Superior temporal gyrus (tissue), 1 donor: ENCODE measurements around the gene MEIS3.
"Not testable (repeated sequence)": the region's sequence is repeated elsewhere in the genome, so short reads cannot be mapped to it uniquely, and the experiment has no call there.

Experiments
- DNase-seq: peaks from one replicate; pipeline ENCODE4 v3.0.0-alpha.2; 2016; ENCODE audit errors: extremely low spot score

The MEIS3 gene

DNA sequence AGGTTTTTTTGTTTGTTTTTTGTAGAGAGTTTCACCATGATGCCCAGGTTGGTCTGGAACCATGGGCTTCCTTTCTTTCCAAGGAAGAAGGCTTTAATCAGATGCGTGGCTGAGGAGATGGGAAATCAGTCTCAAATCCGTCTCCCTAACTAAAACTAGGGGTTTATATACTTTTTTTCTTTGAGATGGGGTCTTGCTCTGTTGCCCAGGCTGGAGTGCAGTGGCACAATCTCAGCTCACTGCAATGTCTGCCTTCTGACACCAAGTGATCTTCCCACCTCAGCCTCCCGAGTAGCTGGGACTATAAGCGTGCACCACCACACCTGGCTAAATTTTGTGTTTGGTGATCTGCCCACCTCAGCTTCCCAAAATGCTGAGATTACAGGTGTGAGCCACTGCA lies 34.8 kb downstream of the MEIS3 start:
- not testable (repeated sequence) for DNase-seq

DNA sequence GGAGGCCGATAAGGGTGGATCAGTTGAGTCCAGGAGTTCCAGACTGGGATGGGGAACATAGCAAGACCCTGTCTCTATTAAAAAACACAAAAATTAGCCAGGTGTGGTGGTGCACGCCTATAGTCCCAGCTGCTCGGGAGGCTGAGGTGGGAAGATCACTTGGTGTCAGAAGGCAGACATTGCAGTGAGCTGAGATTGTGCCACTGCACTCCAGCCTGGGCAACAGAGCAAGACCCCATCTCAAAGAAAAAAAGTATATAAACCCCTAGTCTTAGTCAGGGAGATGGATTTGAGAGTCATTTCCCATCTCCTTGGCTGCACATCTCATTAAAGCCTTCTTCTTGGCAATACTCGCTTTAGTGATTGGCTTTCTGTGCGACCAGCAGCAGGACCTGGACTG lies 35.4 kb downstream of the MEIS3 start:
- not testable (repeated sequence) for DNase-seq

DNA sequence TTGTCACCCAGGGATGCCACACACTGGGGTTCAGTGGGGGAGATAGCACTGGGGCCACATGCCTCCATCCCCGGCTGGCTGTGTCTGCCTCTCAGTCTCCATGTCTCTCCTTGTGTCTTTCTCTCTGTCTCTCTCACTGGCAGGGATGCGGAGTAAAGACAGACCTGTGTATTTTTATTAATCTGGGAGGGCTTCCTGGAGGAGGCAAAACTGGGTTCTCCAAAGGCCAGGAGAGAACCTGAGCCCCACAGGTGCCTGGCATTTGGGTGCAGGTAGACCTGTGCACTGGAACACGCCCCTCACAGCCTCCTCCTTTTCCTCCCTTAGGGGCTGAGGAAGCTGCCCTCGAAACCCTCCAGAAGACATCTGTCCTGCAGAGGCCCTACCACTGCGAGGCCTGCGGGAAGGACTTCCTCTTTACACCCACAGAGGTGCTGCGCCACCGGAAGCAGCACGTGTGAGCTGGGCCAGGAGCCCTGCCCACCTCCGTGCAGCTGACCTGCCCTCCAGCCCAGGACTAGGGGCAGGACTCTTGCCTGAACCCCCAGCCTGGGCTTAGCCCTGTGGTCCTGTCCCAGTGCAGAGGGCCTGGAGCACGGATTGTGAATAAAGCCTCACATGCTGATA lies 37.6 kb downstream of the MEIS3 start:
- DNase-seq = no peak

DNA sequence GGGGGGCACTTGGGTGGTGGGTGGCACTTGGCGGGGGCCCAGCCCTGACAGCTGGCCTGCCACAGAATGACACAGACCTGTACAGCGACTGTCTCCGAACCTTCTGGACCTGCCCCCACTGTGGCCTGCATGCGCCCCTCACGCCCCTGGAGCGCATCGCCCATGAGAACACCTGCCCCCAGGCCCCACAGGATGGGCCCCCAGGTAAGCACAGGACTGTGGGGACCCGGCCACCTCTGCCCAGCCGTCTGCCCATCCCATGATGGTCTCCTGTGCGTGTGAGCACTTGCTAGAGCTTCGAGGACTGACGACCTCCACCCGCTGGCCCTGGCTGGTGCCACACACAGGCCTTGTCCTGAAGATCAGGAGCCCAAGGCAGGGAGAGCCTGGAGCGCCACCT lies 38.2 kb downstream of the MEIS3 start:
- DNase-seq = no peak

DNA sequence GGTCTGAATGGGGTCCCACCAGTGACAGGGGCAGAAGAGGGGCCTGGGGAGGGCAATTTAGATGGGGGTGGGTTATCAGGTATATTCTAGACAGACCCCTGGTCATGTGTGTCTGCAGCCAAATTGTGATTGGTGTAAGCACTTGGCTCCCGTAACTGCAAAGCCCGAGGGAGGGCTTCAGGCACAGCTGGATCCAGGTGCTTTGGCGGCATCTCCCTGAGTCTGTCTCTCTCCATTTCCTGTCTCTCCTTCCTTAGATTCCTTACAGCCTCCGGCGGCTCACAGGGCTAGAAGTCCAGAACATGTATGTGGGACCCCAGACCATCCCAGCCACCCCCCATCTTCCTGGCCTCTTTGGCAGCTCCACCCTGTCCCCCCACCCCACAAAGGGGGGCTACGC lies 38.8 kb downstream of the MEIS3 start:
- DNase-seq = no peak

DNA sequence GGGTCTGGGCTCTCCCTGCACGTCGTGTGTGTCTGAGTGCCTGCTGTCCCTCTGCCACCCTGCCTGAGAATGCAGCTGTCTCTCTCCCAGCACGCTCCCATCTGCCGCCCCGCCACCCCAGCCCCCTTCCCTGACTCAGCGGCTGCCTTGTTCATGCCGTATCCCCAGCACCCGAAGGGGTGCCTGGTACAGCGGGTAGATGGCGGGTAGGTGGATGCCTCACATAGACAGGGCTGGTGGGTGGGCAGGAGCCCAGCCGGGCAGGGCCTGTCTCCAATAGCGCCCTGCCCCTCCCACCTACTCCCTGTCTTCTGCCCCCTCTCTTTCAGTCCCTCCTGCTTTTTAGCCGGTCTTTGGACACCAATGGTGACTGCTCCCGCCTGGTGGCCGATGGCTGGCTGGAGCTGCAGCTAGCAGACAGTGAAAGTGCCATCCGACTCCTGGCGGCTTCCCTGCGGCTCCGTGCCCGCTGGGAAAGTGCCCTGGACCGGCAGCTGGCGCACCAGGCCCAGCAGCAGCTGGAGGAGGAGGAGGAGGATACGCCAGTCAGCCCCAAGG lies 39.9 kb downstream of the MEIS3 start:
- DNase-seq = peak; percentile 71

DNA sequence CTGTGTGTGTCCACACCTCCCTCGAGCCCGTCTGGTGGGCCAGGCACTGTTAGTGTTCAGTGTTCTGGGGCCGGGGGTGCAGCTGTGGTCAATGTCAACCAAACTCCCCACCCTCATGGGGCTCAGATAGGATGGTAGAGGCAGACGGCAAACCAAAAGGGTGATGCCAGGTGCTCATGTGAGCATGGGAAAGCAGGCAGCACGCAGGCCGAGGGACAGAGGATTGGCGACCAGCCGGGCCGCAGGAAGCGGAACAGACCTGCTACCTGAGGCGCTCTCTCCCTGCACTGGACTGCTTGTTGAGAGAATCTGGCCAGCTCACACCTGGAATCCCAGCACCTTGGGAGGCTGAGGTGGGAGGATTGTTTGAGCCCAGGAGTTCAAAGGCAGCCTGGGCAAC lies 41.1 kb downstream of the MEIS3 start:
- no peak for DNase-seq

DNA sequence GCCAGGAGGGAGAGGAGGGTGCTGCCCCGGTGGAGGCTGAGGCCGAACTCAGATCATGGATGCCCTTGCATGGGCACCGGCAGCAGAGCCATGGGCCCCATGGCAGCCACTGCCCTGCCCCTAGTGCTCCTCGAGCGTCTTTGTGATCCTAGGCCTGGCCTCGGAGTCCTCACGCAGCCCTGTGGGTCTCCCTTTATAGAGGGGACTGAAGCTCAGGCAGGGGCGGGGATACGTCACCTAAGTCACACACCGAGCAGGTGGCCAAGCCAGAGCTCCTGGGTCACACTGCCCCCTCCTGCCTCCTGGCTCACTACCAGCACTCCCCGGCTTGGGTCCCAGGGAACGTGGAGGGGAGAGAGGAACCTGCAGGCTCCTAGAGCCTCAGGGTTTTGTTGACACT lies 41.5 kb downstream of the MEIS3 start:
- no peak for DNase-seq

DNA sequence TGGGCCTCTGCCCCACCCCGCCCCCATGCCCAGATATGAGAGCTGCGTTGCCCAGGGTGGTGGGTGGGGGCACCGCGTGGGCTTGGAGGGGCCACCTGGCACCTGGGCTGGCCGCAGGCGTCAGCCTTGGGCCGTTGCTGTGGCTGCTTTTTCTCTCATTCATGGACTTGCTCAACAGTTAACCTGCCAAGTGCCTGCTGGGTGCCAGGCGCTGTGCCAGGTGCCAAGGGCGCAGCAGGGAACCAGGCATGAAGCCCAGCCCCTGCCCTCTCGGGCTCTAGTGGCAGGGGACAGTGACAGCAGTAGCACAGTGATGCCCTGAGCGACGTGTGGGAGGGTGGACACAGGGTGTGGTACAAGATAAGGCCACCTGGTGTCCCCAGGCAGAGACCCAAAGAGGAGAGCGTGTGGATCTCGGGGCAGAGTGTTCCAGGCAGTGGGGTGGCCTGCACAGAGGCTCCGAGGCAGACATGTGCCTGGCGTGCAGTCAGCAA lies 42.1 kb downstream of the MEIS3 start:
- no peak for DNase-seq

DNA sequence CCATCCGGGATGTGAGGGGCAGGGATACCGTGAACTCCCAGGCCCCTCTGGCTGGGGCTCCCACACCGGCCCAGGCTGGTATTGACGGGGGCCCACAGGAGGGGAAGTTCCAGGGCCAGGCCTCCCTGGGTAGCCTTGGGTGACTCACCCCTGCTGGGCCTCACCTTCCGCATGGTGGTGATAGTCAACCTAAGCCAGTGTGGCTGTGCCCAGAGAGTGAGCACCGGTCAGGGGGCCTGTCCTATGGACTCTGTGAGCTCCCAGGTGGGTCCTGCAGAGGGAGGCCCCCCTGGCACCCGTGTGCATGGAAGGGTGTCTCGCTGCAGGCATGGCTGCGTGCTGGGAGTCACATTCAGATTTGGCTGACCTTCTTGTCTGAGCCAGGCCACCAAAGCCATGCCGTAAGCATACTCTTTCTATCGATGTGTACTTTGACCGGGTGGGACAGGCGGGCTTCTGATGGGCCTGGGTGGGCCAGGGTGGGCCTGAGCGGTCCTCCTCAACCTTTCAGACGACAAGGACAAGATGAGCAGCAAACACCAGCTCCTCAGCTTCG lies 42.7 kb downstream of the MEIS3 start:
- DNase-seq = no peak

DNA sequence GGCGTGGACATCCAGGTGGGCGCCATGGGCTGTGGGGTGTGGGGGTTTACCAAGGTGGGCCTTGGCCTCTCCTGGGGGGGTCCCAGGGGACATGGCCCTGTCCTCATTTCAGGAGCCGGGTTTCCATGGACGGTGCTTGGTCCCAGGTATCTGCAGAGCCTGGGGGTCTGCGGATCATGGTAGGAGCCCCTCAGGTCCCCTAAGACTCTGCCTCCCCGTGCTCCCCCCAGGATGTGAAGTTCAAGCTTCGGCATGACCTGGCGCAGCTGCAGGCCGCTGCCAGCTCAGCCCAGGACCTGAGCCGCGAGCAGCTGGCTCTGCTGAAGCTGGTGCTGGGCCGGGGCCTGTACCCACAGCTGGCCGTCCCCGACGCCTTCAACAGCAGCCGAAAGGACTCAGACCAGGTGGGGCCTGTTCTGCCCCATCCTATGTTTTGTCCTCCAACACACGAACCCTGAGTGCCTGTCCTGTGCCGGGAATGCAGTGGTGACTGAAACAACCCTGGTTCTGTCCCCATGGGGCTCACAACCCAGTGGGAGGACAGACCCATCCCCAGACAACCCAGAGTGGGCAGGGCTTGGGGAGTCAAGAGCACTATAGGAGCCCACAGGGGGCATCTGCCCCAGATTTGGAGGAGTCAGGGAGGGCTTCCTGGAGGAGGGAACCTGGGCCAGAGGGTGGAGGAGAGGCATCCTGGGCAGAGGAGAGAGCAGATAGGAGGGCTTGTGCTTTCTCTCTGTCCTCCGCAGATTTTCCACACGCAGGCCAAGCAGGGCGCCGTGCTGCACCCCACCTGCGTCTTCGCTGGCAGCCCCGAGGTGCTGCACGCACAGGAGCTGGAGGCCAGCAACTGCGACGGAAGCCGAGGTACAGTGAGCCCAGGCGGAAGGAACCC lies 43.4 kb downstream of the MEIS3 start:
- no peak for DNase-seq

DNA sequence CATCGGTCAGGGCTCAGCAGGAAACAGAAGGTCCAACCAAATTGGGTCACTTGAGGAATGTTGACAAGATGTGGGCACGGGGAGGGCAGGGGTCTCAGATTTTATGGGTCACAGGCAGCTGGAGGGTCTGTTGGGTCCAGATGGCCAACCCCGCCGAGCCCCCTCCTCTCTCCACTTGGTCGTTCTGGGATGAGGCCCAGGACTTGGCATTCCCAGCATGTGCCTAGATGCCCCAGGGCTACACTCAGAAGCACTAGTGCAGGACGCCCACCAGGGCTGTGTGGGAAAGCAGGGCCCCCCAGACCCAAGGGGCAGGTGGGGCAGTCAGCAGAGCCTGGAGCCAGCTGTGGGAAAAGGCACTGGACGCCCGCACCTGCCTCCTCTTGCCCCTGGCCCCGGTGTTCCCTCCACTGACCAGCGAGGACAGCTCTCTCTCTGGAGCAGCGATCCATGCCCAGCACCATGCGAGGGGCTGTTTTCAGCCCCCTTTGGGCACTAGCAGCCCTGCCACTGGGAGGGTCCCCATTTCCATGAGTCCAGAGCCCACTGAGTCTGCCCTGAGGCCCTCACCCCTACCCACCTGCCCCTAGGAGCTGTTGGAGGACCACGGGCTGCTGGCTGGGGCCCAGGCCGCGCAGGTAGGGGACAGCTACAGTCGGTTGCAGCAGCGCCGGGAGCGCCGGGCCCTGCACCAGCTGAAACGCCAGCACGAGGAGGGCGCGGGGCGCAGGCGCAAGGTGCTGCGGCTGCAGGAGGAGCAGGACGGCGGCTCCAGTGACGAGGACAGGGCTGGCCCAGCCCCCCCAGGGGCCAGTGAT lies 44.2 kb downstream of the MEIS3 start:
- DNase-seq = no peak

DNA sequence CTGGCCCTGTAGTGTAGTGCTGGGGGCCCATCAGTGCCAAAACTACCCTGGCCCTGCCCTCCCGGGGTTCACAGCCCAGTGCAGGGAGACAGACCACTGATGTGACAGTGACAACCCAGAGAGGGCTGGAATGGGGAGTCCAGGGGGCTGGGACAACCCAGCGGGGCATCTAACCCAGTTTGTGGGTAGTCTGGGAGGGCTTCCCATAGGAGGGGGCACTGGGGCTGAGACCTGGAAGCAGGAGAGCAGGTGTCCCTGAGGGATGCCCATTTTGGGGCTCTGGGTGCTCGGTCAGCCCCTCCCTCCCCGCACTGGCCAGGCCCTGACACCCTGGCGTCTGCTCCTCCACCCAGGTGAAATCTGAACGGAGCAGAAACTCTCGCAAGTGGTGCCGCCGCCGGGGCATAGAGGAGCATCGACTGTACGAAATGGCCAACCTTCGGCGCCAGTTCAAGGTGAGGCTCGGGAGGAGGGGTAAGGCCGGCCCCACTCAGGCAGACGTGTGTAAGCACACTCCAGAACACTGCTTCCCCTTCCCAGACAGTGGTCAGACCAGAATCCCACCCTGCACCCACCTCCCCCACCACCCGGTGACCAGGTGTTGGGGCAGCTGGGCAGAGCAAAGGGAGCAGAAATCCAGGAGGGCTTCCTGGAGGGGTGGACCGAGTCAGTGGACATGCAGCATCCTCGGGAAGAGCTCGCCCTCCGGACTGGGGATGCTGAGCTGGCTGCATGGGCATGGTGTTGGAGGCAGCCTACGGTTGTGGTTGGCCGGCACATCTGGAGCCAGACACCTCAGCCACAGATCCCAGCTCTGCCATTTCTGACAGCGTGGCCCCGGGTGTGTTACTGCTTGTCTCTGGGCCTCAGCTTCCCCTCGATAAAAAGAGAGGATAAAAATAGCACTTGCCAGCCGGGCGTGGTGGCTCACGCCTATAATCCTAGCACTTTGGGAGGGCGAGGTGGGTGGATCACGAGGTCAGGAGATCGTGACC lies 45.8 kb downstream of the MEIS3 start:
- DNase-seq = no peak

DNA sequence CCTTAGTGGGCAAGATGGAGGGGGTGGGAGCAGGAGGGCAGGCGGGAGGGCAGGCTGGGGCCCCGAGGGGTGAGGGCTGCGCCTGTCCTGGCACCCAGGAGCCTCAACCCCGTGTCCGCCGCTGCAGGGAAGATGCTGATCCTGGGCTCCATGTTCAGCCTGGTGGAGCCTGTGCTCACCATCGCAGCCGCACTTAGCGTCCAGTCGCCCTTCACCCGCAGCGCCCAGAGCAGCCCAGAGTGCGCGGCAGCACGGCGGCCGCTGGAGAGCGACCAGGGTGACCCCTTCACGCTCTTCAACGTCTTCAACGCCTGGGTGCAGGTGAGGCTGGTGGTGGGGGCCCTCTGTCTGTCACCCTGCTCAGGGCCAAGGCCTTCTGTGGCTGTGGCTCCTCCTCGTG lies 46.7 kb downstream of the MEIS3 start:
- no peak for DNase-seq

DNA sequence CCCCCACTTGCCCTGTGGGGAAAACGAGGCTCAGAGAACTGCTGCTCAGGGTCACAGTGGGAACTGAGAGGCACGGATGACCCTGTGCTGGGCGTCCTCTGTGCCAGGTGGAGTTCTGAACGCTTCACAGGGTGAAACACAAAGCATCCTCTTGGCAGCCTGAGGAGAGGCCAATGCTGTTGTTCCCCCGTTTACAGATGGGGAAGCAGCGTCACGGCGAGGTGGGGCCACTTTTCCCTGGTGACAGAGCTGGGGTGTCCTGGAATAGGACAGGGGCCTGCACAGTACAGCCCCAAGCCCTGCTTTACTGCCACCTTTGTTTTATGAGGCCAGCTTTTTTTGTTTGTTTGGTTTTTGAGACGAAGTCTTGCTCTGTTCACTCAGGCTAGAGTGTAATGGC lies 48.1 kb downstream of the MEIS3 start:
- no peak for DNase-seq

DNA sequence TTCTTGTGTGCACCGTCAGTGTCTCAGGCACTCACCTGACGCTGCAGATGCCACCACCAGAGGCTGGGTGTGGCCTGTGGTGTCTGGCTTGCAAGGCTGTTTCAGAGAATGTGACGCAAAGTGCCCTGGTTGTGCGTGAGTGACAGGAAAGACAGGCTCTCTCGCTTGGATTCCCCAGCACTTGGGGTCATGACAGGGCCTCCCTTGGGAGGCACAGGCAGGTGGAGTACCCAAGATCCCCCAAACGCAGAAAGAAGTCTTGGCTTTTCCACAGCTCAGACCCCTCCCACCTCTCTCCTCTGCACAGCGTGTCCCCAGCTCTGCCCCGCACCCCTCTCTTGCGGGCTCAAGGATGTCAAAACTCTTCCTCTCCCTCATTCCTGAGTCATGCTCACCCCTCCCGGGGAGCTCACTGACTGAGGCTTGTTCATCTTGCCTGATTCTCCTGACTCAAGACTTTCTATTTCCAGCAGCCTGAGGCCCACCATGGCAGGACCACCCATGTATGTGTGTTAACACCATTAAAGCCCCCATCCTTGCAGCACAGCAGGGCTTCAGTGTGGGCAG lies 49.2 kb downstream of the MEIS3 start:
- peak; percentile 25 for DNase-seq

DNA sequence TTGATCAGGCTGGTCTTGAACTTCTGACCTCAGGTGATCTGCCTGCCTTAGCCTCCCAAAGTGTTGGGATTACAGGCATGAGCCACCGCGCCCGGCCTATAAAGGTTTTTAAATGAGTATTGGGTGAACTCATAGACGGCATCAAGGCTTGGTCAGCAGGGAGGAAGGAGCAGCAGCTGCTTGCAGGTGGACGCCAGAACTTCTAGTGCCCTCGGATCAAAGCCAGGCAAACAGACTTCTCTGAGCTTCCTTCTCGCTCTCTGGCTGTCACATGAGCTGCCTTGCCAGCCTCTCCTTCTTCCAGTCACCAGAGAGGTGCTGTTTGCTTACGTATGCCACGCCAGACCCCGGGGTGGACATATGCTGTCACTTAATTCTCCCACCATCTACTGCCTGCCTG lies 53.9 kb downstream of the MEIS3 start:
- not testable (repeated sequence) for DNase-seq

DNA sequence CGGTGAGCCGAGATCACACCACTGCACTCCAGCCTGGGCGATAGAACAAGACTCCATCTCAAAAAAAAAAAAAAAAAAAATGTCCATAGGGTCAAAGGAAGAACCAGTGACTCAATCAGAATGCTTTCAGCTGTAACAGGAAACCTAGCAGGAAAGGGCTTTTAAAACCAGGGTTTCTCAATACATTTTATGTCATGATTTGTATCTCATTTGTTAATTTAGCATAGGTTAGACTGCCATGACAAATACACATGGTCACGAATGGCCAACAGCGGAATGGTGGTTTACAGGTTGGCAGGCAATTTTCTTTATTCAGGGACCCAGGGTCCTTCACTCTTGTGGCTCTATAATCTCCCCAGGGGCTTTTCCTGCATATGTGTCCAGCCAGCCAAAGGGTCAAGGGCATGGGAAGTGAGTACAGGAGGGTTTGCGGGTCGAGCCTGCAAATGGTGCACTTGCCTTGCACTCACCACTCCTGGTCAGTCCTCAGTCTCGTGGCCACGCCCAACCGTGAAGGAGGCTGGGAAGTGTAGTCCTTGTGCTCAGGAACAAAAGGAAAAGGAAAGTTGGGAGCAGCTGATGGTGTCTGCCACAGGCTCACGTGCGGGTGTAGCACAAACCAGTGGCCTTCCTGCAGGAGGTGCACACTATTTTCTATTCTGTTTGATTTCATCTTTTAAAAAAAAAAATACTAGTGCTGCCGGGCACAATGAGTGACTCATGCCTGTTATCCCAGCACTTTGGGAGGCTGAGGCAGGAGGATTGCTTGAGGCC lies 55.4 kb downstream of the MEIS3 start:
- no peak for DNase-seq

DNA sequence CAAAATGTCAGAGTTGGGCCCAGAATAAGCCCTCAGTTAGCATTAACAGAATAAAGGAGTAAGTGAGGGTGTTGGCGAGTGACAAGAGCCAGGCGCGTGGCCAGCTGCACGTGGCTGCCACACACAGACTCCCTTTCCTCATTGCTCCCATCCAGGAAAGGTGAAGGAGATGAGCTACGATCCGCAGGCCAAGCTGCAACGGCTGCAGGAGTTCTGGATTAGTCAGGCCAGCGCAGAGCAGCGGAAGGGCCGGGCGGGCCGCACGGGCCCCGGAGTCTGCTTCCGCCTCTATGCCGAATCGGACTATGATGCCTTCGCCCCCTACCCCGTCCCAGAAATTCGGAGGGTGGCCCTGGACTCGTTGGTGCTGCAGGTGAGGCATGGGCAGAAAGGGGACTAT lies 57.0 kb downstream of the MEIS3 start:
- DNase-seq = no peak
